HG02852 (cell line): ENCODE results near the gene POTEB3.
"Not testable (repeated sequence)": the region's sequence is repeated elsewhere in the genome, so short reads cannot be mapped to it uniquely, and the experiment has no call there.

Source experiments
- ATAC-seq: cut with Tn5 transposase; IDR thresholded peaks from one replicate; pipeline ENCODE4 v1.9.1; 2021; ENCODE audit warnings: mild to moderate bottlenecking, moderate library complexity; ENCODE audit not compliant: unreplicated experiment

The POTEB3 gene

GRCh38 chr15:21440399-21440798, at the start of gene POTEB3:
Gene POTEB3 (minus strand): TSS chr15:21440499. CDS start chr15:21440011, 488 bp downstream.
- ATAC-seq = not testable (repeated sequence)

GRCh38 chr15:21453683-21454082, 13.4 kb upstream of the POTEB3 start:
- not testable (repeated sequence) for ATAC-seq

GRCh38 chr15:21451920-21452563, 11.7 kb upstream of the POTEB3 start:
- not testable (repeated sequence) for ATAC-seq

GRCh38 chr15:21451487-21451886, 11.2 kb upstream of the POTEB3 start:
- ATAC-seq = not testable (repeated sequence)

DNA sequence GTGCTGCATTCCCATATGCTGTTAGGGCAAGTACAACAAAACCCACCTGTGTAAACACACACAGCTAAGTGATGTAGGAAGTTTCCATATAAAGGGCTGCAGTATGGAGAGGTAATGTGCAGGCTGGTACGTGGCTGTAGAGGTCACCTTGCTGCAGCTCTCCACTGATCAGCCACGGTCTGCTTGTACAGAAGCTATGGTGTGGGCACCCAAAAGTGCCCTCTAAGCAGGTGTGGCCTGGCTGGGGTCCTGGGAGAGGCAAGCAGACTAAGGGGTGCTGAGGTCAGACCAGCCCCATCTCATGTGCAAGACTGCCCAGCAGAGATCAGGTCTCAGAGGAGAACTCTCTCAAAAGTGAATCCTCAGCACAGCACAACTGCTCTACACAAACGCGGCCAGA, 32.9 kb downstream of the POTEB3 start:
- not testable (repeated sequence) for ATAC-seq

DNA sequence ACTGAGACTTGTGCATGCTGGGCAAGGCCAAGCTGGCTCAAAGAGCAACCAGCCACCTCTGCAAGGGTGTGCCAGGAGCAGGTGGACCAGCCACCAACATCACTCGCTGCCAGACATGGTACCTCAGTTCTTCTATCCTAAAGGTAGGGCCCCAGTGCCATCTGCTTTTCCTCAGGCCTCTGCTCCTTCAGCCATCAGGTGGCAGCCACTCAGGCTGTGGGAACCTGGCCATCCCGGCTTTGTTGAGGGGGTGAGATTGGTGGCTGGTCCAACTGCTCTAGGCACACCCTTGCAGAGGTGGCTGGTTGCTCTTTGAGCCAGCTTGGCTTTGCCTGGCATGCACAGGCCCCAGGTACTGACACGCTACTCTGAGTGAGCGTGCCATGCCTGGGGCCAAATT, 38.8 kb downstream of the POTEB3 start:
- ATAC-seq = not testable (repeated sequence)

DNA sequence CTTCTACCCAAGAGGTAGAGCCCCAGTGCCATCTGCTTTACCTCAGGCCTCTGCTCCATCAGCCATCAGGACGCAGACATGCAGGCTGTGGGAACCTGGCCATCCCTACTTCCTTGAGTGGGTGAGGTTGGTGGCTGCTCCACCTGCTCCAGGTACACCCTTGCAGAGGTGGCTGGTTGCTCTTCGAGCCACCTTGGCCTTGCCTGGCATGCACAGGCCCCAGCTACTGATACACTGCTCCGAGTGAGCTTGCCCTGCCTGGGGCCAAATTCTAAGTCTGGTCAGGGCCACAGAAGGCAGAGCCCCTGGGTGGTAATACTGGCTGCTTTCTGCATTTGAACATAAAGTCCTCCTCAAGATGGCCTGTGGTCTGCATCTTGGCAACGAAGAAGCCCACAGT, 41.2 kb downstream of the POTEB3 start:
- not testable (repeated sequence) for ATAC-seq

DNA sequence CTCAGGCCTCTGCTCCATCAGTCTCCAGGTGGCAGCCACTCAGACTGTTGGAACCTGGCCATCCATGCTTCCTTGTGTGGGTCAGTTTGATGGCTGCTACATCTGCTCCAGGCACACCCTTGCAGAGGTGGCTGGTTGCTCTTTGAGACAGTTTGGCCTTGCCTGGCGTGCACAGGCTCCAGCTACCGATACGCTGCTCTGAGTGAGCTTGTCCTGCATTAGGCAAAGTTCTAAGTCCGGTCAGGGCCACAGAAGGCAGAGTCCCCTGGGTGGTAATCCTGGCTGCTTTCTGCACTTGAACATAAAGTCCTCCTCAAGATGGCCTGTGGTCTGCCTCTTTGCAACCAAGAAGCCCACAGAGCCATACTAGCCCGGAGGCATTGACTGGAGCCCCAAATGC, 41.8 kb downstream of the POTEB3 start:
- ATAC-seq = not testable (repeated sequence)

DNA sequence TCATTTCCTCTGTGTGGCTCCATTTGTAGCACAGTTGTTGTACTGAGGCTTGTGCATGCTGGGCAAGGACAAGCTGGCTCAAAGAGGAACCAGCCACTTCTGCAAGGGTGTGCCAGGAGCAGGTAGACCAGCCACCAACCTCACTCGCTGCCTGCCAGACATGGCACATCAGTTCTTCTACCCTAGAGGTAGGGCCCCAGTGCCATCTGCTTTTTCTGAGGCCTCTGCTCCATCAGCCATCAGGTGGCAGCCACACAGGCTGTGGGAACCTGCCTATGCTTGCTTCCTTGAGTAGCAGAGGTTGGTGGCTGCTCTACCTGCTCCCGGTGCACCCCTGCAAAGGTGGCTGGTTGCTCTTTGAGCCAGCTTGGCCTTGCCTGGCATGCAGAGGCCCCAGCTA, 42.6 kb downstream of the POTEB3 start:
- not testable (repeated sequence) for ATAC-seq

GRCh38 chr15:21397186-21397585, 43.1 kb downstream of the POTEB3 start:
- ATAC-seq = not testable (repeated sequence)

DNA sequence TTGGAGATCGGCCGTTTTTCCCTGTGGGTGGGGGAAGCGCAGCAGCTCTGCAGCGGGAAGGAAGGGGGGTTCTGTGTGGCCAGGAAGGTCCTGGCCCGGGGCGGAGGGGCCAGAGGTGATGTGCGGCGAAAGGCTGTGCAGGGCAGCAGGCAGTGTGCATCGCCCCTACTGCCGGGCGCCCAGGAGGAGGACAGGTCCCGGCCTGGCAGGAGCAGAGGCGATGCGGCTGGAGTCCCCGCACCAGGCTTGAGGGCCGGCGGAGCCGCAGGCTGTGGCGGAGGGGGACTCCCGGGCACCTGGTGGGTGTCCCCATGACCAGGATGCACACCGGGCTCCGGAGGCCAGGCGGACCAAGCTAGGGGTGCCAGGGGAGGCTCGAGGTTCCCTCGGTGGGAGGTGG, 54.3 kb downstream of the POTEB3 start:
- ATAC-seq = not testable (repeated sequence)

GRCh38 chr15:21383866-21384485, 56.3 kb downstream of the POTEB3 start:
- not testable (repeated sequence) for ATAC-seq

DNA sequence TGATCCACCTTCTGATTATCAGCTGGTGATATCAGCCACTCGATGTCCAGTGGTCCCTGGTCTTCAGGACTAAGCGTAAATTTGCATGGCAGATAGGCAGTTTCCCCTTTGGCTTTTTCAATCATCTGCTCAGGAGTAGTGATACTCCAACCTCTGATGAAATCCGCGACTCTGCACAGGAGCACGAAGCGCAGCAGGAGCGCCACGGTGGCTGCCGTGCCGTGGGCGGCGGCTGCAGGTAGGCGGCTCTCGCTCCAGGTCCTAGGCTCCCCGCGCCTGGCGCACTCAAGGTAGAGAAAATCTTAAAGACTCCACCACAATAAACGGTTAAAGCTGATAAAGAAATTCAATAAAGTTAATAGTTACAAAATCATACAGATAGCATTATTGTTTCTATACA, 66.6 kb downstream of the POTEB3 start:
- not testable (repeated sequence) for ATAC-seq

DNA sequence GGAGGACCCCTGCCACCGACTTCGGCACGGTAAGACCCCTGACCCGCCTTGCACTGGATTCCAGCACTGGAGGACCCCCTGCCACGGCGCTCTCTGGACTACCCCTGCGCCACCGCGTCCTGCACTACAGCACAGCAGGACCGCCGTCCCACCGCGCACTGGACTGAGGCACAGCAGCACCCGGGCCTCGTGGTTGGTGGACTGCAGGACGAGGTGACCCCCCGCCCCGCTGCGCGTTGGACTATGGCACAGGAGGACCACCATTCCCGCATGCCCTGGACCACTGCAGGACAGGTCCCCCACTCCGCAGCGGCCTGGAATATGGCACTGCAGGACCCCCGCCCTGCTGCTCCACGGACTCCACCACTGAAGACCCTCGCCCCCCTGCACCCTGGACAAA, 71.1 kb downstream of the POTEB3 start:
- ATAC-seq = not testable (repeated sequence)

DNA sequence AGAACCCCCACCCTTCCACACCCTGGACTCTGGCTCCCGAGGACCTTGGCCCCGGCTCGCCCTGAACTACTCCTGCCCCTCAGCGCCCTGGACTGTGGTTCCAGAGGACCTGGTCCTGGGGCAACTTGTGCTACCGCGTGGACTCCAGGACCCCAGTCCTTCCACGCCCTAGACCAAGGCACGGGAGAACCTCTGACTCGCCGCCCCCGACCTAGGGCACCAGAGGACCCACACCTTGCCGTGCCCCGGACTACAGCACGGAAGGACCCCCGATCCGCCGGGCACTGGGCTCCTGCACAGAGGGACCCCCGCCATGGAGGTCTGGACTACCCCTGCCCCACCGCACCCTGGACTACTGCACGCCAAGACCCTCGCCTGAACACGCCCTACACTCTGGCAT, 71.7 kb downstream of the POTEB3 start:
- not testable (repeated sequence) for ATAC-seq
